Measurements from ENCODE around the gene METTL6.
"Not testable (repeated sequence)": the region's sequence is repeated elsewhere in the genome, so short reads cannot be mapped to it uniquely, and the experiment has no call there.

METTL6 gene

DNA sequence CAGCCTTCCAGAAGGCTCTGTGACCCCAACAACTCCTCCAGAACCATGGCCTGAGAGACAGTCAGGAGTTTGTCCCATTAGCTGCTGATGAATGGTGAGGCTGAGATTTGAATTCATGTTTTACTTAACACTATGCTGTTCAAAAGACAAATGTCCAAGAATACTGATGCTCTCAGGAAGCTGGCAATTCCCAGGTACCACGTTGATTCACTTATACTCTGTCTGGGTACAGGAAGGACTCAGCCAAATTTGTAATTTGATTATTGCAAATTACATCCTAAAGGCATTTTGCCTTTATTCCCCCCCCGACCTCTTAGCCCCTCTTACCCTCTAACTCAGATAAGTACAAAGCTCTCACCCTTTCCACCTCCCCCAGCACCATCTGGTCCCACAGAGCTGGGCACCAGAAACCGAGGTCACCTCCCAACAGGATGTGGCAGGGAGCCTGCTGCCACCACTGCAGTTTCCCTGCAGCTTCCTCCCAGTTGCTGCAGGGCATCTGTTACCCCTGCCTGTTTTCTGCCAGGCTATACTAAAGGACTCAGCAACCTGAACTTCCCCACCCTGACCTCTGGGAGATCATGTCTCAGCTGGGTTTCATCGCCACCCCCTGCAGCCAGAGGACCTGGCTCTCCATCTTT, 33.7 kb upstream of the METTL6 start:
- peak in 1 of 2 donors; percentile 51 for DNase-seq
- Histone ChIP-seq H3K4me1 (no peaks in the 10 kb centered on the region), H3K27me3 (no peaks in the 10 kb centered on the region), H3K27ac (no peak overlapping the region), H3K4me3 (no peak overlapping the region), H3K9me3 (no peaks in the 10 kb centered on the region), H3K36me3 (peaks cover 0 to 18% (median 7%) of the 10 kb centered on the region in 3 donors)
- intact Hi-C loops (cut with DNase I; ENCODE audit: low total_unique reads), result no loop called here
- TF ChIP-seq, protein P1, sequence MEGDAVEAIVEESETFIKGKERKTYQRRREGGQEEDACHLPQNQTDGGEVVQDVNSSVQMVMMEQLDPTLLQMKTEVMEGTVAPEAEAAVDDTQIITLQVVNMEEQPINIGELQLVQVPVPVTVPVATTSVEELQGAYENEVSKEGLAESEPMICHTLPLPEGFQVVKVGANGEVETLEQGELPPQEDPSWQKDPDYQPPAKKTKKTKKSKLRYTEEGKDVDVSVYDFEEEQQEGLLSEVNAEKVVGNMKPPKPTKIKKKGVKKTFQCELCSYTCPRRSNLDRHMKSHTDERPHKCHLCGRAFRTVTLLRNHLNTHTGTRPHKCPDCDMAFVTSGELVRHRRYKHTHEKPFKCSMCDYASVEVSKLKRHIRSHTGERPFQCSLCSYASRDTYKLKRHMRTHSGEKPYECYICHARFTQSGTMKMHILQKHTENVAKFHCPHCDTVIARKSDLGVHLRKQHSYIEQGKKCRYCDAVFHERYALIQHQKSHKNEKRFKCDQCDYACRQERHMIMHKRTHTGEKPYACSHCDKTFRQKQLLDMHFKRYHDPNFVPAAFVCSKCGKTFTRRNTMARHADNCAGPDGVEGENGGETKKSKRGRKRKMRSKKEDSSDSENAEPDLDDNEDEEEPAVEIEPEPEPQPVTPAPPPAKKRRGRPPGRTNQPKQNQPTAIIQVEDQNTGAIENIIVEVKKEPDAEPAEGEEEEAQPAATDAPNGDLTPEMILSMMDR (IDR thresholded peaks at IDR 0.05), result no peak

DNA sequence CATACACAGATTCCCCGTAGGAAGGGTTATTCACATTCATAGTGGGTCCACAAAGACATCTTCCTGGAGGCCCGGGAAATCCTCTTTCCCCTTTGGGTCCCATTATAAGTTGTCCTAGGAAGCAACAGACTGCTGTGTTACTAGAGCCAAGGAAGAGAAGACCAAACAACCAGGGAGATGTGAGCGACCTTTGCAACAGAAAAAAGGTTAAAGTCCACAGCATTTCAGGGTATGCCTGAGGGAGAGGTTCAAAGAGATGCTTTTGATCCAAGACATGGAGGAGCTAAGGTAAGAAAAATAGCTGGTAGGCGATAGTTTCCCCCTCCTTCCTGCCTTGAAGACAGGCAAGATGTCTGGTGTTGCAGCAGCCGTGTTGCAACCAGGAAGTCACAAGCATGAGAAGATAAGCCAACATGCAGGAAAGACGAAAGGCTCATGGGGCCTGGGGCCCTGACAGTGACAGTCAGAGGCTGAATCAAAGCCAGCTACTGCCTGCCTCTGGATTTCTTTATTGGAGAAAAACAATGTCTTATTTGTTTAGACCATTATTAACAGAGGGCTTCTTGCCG, 31.0 kb upstream of the METTL6 start:
- intact Hi-C loops (cut with DNase I; ENCODE audit: low total_unique reads), result no loop called here
- no peak overlapping the region for H3K4me3 ChIP-seq
- TF ChIP-seq, protein P1 (IDR thresholded peaks at IDR 0.05), result no peak
- H3K4me1 ChIP-seq, result no peaks in the 10 kb centered on the region
- no peaks in the 10 kb centered on the region for H3K9me3 ChIP-seq
- peaks cover 0 to 28% (median 14%) of the 10 kb centered on the region in 3 donors for H3K36me3 ChIP-seq
- peak in 1 of 2 donors; percentile 27 for DNase-seq
- no peaks in the 10 kb centered on the region for H3K27me3 ChIP-seq
- no peak overlapping the region for H3K27ac ChIP-seq

DNA sequence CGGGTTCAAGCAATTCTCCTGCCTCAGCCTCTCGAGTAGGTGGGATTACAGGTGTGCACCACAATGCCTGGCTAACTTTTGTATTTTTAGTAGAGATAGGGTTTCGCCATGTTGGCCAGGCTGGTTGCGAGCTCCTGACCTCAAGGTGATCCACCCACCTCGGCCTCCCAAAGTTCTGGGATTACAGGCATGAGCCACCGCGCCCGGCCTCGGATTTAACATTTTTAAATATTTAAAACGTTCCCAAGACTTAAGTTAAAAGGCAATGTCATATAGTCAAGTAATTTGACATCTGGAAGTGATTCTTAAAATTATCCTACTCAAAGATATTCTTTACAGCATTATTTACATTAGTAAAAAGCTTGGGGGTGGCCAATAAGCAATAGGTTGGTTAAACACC, 29.6 kb upstream of the METTL6 start:
- peaks cover 0 to 41% (median 14%) of the 10 kb centered on the region in 3 donors for H3K36me3 ChIP-seq
- H3K27me3 ChIP-seq; H3K4me3 ChIP-seq; intact Hi-C loops (cut with DNase I; ENCODE audit: low total_unique reads); H3K9me3 ChIP-seq; H3K27ac ChIP-seq; H3K4me1 ChIP-seq: not testable (repeated sequence)
- DNase-seq, result peak in 1 of 2 donors; percentile 37

DNA sequence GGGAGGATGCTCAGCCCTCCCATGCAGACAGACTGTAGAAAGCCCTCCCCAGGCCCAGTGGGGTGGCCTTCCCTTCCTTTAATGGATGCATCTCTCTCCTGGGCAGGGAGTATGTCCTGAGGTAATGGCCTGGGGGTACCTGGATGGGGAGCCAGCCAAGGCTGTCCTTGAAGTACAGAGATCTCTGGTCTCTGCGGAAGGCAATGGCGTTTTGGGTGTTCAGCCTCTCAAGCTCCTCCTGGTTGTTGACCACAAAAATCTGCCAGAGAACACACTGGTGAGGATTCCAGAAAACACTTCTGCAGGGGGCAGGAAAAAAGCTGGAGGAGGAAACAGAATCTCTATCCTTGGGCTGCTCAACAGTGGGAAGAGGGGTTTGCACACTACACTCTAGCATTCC, 29.0 kb upstream of the METTL6 start:
- Histone ChIP-seq H3K9me3 (no peaks in the 10 kb centered on the region), H3K4me3 (no peak overlapping the region), H3K4me1 (no peaks in the 10 kb centered on the region), H3K27ac (no peak overlapping the region), H3K27me3 (no peaks in the 10 kb centered on the region), H3K36me3 (peaks cover 6 to 47% (median 19%) of the 10 kb centered on the region in 3 donors)
- TF ChIP-seq, protein P1 (IDR thresholded peaks at IDR 0.05), result no peak
- DNase-seq, result no peak
- intact Hi-C loops (cut with DNase I; ENCODE audit: low total_unique reads), result no loop called here

DNA sequence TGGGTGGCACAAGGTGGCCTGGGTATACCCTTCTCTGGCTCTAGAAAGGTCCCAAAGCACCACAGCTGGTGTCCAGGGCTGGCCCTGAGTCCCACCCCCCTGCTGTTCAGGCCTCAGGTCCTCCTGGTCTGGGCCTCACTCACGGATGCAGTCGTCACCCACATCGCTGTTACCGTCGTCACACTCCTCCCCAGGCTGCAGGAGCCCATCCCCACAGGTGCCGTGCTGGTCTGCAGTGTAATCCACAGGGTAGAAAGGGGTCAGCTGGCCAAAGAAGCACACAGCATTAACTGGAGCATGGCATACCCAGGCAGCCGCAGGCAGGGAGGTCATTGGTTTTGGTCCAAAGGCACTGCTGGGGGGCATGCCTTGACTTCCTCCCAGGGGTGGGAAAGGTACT, 28.4 kb upstream of the METTL6 start:
- DNase-seq, result peak in 1 of 2 donors; percentile 56
- TF ChIP-seq, protein P1 (IDR thresholded peaks at IDR 0.05), result no peak
- Histone ChIP-seq H3K36me3 (peaks cover 6 to 52% (median 25%) of the 10 kb centered on the region in 3 donors), H3K4me3 (no peak overlapping the region), H3K27ac (no peak overlapping the region), H3K27me3 (no peaks in the 10 kb centered on the region), H3K4me1 (no peaks in the 10 kb centered on the region), H3K9me3 (no peaks in the 10 kb centered on the region)
- intact Hi-C loops (cut with DNase I; ENCODE audit: low total_unique reads), result no loop called here

DNA sequence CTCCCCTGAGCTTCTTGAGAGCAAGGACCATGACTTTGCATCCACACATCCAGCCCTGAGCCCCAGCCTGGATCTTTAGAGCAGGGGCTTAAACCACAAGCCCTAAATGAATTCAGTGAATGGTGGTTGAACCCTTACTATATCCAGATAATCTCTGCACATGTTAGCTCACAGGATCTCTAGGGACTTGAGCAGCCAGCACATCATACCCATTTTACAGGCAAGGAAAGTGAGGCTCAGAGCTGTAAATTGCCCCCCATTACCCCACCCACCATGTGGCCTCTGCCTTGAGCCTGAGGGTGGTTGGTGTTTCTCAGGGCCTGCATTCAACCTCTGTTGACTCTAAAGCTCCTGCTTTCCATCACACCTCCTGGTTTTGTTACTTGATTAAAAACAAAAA, 27.6 kb upstream of the METTL6 start:
- peak in 1 of 2 donors; percentile 17 for DNase-seq
- TF ChIP-seq, protein P1 (IDR thresholded peaks at IDR 0.05), result no peak
- no peaks in the 10 kb centered on the region for H3K9me3 ChIP-seq
- H3K4me1 ChIP-seq, result no peaks in the 10 kb centered on the region
- H3K27ac ChIP-seq, result no peak overlapping the region
- H3K36me3 ChIP-seq, result peaks cover 6 to 60% (median 29%) of the 10 kb centered on the region in 3 donors
- intact Hi-C loops (cut with DNase I; ENCODE audit: low total_unique reads), result no loop called here
- no peaks in the 10 kb centered on the region for H3K27me3 ChIP-seq
- H3K4me3 ChIP-seq, result no peak overlapping the region

Data from tibial artery (tissue), 4 donors.